HEK293T (cell line): ENCODE measurements around the gene DNAH1.

ENCODE experiments used
- ARNT ChIP-seq: fragments of 450-650 bp; IDR thresholded peaks from 2 replicates; pipeline ENCODE4 v1.6.1; 2017; ENCODE audit warnings: mild to moderate bottlenecking
- BHLHE40 ChIP-seq: fragments of 450-650 bp; IDR thresholded peaks from 2 replicates; pipeline ENCODE4 v1.6.1; 2016; ENCODE audit warnings: mild to moderate bottlenecking, moderate library complexity, borderline replicate concordance
- ELF4 ChIP-seq: fragments of 450-650 bp; IDR thresholded peaks from 2 replicates; pipeline ENCODE4 v1.6.1; 2017; ENCODE audit warnings: antibody characterized with exemption
- FOXA1 ChIP-seq: fragments of 450-650 bp; IDR thresholded peaks from 2 replicates; pipeline ENCODE4 v1.6.1; 2016; ENCODE audit warnings: mild to moderate bottlenecking
- FOXK2 ChIP-seq: fragments of 450-650 bp; IDR thresholded peaks from 2 replicates; pipeline ENCODE4 v1.6.1; 2016; ENCODE audit warnings: mild to moderate bottlenecking
- FOXM1 ChIP-seq: fragments of 450-650 bp; IDR thresholded peaks from 2 replicates; pipeline ENCODE4 v1.6.1; 2017; ENCODE audit warnings: mild to moderate bottlenecking, borderline replicate concordance
- HDGF ChIP-seq: fragments of 450-650 bp; IDR thresholded peaks from 2 replicates; pipeline ENCODE4 v1.6.1; 2017; ENCODE audit warnings: antibody characterized with exemption, borderline replicate concordance
- L3MBTL2 ChIP-seq: fragments of 450-650 bp; conservative IDR thresholded peaks from 2 replicates; pipeline ENCODE4 v1.6.1; 2016; ENCODE audit warnings: mild to moderate bottlenecking
- LEF1 ChIP-seq: fragments of 450-650 bp; IDR thresholded peaks from 2 replicates; pipeline ENCODE4 v1.6.1; 2017; ENCODE audit warnings: mild to moderate bottlenecking, borderline replicate concordance
- NFRKB ChIP-seq: fragments of 450-650 bp; IDR thresholded peaks from 2 replicates; pipeline ENCODE4 v1.6.1; 2016; ENCODE audit warnings: mild to moderate bottlenecking, moderate library complexity
- SP1 ChIP-seq: fragments of 450-650 bp; IDR thresholded peaks from 2 replicates; pipeline ENCODE4 v1.6.1; 2017
- SUZ12 ChIP-seq: fragments of 450-650 bp; IDR thresholded peaks from 2 replicates; pipeline ENCODE4 v1.6.1; 2016; ENCODE audit warnings: mild to moderate bottlenecking
- TARDBP ChIP-seq: fragments of 450-650 bp; IDR thresholded peaks from 2 replicates; pipeline ENCODE4 v1.6.1; 2016
- TF ChIP-seq, protein P1 (sequence below): fragments of 450-650 bp; IDR thresholded peaks from 2 replicates; pipeline ENCODE4 v1.6.1; 2016

DNA sequence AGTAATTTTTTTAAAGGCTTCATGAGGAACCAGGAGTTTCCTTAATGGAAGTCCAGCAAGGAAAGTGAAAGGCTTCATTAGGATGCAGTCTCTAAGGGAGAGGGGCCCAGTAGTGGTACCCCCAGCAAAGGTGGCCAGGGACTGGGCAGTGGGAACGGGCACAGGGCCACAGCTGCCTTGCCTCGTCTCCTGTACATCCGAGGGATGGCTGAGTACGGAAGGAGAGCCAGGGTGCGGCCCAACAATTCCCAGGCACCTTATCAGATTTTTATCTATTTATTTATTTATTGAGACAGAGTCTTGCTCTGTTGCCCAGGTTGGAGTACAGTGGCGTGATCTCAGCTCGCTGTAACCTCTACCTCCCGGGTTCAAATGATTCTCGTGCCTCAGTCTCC is 114.3 kb downstream of the DNAH1 start:
- TF ChIP-seq, protein P1, sequence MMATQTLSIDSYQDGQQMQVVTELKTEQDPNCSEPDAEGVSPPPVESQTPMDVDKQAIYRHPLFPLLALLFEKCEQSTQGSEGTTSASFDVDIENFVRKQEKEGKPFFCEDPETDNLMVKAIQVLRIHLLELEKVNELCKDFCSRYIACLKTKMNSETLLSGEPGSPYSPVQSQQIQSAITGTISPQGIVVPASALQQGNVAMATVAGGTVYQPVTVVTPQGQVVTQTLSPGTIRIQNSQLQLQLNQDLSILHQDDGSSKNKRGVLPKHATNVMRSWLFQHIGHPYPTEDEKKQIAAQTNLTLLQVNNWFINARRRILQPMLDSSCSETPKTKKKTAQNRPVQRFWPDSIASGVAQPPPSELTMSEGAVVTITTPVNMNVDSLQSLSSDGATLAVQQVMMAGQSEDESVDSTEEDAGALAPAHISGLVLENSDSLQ: no peak
- TF ChIP-seq FOXM1 (no peak), NFRKB (no peak), FOXK2 (no peak), SP1 (no peak), BHLHE40 (no peak), ELF4 (no peak), HDGF (no peak), FOXA1 (no peak), TARDBP (no peak), ARNT (no peak), L3MBTL2 (no peak), SUZ12 (no peak), LEF1 (no peak)
